HG03039 (cell line): ENCODE data around the gene COBLL1.
"Not testable (repeated sequence)": the region's sequence is repeated elsewhere in the genome, so short reads cannot be mapped to it uniquely, and the experiment has no call there.

Source experiments
- ATAC-seq: cut with Tn5 transposase; IDR thresholded peaks from one replicate; pipeline ENCODE4 v1.9.1; 2021; ENCODE audit warnings: mild to moderate bottlenecking, moderate library complexity; ENCODE audit not compliant: unreplicated experiment

Gene COBLL1

DNA sequence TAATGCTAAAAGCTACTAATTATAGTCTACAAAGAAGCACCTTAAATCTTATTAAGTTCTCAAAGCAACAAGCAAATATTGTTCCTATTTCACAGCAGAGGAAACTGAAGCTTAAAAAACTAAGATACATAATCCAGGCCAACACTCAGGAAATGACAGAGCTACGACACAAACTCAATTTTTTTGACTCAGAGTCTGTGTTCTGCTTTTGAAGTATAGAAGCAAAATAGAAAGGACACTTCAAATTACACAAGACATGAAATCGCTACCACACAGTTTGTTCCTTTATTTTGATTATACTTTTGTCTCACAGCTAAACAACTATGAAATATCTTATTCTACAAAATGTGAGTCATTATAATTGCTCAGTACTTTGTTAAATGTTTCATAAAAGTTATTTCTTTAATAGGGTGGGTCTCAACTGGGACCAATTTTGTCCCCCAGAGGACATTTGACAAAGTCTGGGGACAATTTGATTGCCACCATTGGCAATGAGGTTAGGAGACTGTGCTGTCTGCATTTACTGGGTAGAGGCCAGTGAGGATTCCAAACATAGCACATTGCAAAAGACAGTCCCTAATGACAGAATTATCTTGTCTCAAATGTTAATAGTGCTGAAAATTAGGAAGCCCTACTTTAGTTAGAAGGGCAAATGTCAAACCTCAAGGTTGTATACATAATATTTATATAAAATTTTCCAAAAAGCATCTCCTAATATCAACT lies 118.8 kb downstream of the COBLL1 start:
- ATAC-seq = no peak

DNA sequence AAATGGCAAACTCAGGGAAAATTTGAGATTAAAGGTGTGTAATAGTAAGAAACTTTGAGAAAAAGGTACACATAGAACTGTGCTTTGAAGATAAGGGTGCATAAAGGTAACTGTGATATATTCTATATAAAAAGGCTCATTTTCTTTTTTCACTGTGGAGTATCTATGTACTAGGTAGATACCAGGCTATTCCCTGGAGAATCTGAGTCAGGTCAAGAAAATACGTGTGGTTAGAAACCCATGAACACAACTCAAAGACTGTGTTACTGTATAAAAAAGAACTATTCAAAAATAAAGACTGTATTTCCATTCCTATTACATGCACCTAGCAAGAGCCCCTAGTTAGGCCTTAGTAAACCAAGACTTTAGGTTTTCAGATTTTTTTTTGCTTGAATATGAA lies 120.2 kb downstream of the COBLL1 start:
- ATAC-seq = no peak

DNA sequence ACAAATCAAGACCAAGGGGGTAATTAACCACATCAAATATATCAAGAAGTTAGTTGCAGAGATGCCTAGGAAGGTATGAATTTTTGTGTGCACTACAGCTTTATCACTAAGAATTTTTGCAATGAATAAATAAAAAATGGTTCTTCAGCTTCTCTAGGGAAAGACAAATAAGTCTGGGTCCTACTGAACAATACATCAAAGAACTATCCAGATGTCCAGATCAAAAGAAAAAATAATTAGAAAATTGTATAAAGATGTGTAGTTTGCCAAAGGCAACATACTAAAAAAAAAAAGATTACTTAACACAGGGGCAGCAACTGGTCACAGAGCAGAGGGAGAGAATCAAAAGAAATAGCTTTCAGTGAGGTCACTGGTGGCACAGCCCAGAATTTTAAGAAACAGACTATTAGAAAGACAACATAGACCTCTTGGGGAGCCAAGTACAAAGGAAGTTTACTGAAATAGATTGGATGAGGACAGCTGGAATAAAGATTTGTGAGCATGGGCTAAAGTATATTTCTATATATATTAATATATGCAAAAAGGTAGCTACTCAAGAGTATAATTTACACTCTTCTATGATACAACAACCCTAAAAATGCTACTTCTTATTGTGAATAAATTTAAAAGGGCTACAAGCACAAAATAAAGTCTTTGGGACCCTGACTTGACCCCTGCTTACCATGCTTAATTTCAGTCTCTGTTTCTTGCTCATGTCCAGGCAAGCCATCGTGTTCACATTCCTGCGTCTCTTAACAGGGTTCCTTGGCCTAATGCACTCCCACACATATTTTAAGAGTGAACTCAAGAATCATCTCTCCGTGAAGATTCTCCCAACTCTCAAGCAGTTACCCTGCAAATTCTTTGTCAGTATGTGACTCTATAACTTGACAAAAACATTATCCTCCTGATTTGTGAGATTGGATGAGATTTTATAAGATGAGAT lies 121.4 kb downstream of the COBLL1 start:
- ATAC-seq = no peak

DNA sequence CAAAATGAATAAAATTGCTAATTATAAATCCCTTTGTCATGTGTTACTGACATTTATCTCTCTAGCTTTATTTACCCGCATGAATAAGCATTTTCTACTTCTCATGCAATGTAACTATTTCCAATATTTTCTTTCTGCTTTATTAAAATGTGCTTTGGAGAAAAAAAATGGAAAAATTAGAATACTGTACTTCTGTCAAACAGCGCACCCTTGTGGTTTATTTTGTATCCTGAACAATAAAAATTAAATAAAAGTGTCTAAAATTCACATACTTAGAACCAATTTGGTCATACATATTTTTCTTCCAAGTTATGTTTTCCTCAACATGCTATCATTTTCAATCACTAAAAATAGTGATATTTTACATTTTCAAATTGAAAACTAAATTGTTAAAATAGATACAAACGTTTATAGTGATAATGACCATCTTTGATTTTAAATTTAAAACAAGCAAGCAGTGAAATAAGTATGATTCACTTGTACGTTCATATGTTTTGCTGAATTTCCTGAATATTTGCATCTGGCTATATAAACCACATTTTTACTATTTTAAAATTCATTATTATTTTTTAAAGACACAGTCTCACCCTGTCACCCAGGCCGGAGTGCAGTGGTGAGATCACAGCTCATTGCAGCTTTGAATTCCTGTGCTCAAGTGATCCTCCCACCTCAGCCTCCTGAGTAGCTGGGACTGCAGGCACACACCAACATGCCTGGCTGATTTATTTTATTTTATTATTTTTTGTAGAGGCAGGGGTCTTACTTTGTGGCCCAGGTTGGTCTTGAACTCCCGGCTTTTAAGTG lies 124.4 kb downstream of the COBLL1 start:
- no peak for ATAC-seq

DNA sequence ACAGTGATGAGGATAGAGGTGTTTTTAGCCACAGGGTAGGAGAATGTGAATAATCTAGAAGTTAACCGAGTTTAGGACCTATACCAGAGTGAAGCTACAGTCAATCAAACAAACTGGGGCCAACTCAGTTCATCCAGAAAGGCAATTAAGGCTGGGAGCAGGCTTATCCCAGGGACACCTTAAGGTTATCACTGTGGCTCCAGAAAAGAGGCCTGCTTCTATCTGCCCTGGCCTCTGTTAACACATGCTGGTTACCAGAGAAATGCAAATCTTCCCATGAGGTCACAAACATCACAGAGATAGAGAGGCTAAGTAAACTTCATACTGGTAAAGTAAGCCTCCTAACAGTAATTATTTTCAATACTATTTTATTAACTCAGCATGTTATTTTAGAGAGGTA lies 127.2 kb downstream of the COBLL1 start:
- no peak for ATAC-seq

DNA sequence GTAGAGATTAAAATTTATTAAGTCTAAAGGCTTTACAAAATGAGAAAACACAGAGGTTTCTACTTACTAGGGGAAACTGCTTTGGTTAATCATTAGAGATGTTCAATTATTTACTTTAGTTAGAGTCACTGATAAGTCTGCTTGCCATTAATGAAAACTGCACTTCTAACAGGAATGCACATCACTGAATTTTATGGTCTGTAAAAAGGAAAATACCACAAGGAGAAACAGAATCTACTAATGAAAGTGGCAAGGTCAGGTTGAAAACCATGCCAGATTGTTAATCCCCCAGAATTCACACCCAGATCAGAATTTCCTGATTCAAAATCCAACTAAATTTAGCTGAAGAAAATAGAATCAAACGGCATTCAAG lies 129.9 kb downstream of the COBLL1 start:
- no peak for ATAC-seq

DNA sequence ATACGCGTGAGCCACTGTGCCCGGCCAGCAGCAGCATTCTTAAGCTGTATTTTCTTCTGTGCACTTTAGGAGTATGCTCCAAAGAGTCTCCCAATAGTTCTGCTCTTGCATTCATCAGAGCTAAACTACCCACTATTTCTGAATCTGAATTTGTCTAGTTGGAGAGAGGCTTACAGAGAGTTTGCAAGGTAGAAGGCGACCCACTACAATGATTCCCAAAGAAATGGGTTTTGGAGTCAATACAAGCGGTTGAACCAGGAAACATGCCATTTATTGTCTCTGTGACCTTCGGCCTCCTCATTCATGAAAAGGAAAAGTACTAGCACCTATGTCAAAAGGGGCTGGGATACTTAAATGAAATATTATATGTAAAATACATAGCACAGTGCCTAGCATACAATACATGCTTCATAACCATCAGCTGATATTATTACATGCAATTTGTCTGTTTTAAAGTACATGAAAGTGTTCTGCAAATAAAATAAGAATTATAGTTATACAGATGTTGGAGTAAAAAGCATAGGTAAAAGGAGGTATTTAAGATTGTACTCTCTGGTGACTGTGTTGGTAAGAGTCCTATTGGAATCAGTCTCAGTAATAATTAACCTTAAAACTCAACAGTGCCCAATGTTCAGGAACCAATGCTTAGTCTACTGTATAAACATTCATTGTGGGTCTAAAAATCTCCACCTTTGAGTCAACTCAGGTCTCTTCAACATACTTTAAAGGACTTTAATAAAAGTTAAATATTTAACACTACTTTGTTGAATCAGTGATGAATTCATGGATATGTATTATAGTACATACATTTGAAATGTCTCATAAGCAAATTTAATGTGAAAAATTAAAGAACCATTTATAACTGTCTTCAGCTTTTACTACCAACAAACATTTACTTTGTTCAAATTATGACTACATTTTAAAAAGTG lies 130.5 kb downstream of the COBLL1 start:
- no peak for ATAC-seq

DNA sequence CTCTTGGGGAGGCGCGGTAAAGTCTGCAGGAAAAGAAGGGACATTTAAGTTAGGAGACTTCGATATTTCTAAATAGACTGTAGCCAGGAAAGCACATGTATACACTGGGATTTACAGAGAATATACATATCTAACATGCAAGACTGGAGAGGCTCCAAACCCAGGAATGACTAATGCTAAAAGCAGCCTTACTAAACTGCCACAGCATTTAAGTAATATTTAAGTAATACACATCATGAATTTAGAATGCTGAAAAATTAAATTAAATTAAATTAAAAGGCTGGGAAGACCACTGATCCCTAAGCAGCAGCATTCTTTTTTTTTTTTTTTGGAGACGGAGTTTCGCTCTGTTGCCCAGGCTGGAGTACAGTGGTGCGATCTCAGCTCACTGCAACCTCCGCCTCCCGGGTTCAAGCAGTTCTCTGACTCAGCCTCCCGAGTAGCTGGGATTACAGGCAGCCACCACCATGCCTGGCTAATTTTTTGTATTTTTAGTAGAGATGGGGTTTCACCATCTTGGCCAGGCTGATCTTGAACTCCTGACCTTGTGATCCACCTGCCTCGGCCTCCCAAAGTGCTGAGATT lies 131.3 kb downstream of the COBLL1 start:
- ATAC-seq = not testable (repeated sequence)

DNA sequence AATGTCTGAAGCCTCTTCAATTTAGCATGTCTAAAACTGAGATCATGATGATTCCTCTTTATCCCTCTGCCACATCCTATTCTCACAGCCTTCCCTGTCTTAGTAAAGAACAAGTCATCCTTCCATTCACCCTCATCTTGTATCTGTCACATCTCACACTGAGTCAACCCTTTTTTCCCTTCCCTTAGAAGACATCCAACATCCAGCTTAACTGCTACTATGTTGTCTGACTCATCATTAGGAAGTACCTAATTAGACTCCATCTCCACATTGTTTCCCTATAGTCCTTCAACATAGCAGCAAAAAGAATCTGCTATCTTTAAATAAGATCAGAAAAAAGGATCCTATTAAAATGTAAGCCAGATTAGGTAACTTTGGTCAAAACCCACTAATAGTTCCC lies 135.1 kb downstream of the COBLL1 start:
- ATAC-seq = no peak

DNA sequence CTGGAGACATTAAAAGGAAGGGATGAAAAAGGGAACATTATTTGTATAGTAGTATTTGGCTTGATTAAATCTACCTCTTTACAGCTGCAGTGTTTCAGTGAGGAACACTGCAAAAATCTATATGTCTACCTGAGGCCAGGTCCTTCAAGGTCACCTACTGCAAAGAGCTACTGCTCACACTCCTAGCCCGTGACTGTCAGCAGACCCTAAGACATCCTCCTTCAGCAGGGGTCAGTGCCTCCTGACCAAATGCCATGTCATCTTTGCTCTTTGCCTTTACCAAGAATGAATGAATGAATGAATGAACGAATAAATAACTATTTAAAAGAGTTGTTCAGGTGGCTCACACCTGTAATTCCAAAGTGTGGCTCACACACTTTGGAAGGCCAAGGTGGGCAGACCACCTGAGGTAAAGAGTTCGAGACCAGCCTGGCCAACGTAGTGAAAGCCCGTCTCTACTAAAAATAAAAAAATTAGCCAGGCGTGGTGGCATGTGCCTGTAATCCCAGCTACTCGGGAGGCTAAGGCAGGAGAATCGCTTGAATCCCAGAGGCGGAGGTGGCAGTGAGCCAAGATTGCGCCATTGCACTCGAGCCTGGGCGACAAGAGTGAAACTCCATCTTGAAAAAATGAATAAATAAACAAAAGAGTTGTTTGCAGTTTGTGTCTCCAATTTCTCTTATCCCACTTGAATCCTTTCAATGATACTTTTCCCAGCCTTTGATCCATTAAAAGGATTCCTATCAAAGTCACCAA lies 136.0 kb downstream of the COBLL1 start:
- ATAC-seq = no peak

DNA sequence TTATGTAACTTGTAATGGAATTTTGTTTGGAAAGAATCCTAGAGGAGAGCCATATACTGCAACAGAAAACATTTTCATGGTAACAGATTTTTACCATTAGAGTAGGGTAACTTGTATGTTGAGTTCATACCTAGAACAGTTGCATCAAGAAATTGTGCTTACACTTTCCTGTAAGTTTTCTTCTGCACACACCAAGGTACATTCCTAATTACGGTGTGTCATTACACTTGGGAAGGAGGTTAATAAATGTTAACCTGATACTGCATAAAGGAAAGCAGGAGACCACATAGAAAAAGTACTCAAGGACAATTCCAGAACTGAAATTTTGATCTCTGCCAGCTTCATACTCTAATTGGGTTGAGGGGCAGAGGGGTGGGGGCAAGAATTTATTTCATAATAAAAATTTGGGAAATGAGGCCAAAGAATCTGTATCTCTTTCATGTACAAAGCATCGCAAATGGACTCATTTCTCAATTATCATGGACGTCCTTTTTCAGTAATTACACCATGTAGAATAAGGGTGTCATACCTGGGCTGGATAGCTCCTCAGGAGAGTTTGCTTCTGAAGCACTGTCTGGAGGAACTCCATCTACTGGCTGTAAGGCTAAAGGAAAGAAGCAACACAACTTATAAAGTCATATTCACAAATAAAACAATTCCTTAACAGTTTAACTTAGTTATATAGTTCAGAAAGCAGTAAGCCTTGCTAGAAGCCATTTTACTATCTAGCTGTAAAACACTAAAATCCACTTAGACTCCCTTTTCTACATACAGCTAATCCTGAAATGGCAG lies 137.5 kb downstream of the COBLL1 start:
- ATAC-seq = no peak

DNA sequence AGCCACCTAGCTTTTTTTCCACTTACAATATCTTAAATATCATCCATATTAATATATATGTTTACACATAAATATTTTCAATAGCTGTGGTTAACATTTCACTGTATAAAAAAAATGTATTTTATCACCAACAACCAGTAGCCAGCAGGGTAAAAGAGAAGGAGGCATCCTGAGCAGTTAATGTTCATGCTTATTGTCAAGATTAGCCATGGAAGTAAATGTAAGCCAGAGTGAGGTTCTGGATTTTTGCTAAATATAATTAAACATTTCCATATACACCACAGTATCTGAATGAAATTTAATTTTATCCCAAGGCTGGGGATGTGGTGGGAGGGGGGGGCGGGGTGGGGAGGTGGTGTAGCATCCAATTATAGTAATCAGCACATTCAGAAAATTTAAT lies 140.1 kb downstream of the COBLL1 start:
- ATAC-seq = no peak

DNA sequence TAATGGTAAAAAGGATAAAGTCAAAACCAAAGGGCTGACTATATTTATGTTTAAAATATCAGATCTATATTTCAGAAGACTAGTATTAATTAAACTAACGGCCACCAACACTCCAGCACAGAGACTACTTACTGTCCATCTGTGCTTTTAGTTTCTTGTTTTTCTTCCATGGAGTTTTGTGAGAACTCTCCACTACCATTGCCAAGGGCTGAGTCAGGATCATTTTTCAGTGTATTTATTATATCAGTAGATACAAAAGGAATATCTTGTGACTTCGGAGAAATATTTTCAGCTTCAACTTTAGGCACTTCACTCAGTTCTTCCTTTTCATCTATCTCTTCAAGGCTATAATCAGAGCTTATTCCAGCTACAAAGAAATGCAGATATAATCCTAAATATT lies 141.2 kb downstream of the COBLL1 start:
- no peak for ATAC-seq

DNA sequence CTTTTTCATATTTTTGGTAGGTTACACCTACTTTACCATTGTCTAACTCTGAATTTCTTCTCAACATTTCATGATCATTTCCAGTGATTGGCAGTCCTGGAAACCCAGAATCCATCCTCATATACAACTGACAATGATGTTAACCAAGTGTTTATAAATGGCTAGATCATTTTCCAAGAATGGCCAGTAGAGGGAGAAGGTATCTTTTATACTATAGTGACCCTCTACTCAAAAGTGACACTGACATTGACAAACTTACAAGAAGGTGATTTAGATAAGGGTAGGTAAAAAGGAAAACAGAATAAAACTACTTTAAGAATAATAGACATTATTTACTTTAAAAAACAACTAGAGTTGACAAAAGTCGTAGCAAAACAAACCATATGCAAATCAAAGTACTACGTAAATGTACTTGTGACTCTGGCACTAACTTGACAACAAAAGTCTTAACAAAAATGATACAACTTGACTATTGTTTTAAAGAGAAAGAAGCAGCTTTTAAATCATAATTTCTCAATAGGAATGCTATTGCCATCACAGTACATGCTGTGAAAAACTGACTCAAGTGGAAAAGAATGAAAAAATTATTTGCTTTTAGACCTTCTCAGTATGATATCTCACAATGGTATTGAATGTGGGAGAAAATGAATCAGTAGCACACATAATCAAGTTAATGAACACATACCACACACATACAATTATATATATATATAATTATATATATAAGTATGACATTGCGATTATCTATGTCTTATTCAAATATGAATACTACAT lies 143.7 kb downstream of the COBLL1 start:
- ATAC-seq = no peak

DNA sequence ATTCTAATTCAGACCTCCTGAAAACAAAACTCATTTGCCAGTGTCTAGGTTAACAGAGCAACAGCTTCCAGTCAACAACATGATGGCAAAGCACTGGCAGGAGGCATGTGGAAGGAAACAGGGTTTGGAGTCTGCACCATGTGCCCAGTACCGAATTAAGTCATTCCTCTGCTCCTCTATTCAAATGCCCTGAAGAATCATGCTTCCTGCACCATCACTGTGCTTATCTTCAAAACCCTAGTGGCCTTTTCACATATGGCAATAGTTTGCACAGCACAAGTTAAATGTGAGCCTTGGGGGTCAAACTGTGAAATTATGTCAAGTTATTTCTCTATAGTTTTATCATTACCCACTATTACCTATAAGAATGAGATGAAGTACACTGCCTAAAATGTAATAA lies 145.0 kb downstream of the COBLL1 start:
- ATAC-seq = no peak

DNA sequence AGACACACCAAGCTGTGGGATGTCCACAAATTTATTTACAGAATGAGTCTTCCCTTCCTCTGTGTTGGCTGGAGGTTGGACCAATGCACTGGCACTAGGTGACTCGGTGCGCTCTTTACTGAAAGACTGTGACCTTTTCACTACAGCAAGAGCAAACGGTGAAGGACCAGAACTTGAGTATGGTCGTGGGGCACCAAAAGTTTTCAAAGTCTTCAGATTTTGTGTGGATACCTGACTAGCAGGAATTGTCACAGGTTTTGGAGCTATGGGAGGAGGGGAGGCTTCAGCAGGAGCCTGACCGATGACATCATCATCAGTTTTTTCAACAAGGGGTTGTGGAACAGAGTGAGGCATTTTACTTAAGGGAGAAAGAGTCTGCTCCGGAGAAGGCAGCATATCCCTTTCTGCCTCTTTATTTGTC lies 147.3 kb downstream of the COBLL1 start:
- no peak for ATAC-seq

DNA sequence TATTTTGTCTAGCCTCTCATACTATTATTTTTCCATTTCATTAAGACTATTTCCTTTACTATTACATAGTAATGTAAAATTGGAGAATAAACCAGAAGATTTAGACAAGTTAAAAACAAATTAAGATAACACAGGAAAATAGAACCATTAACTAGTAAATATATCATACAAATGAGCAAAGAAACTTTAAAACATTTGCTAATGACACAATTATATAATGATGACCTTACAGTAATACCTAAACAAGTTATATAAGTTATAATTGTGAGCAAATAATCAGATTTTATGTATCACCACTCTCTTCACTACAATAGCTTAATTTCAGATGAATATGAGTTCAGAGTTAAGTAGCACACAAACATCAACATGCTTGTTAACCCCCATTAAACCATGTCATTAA lies 147.8 kb downstream of the COBLL1 start:
- no peak for ATAC-seq

DNA sequence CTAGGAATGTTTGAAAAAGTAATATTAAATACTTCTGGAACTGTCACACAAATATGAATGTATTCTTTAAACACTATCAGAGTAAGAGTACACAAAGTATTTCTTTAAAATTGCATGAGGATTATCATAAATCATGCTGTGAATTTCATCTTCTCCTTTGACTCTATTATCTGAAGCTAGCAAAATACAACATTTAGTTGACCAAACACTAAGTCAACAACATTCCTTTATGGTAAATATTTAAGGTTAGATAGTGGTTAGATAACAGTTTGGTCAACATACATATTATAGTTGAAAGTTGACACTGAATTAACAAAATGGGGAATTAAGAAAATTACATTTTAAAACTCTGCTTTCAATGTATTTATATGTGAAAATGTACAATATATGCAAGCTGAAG lies 148.2 kb downstream of the COBLL1 start:
- no peak for ATAC-seq
